Neural progenitor cell (in vitro differentiated cells): ENCODE results near the gene IPO9.

ENCODE experiments used
- EZH2 ChIP-seq: fragments of 200-600 bp; sonication (generic); IDR thresholded peaks from 2 replicates; pipeline ENCODE4 v1.6.1; 2017; ENCODE audit warnings: antibody characterized with exemption, mild to moderate bottlenecking, moderate library complexity
- EZH2phosphoT487 ChIP-seq: fragments of 200-600 bp; sonication (generic); IDR thresholded peaks from 2 replicates; pipeline ENCODE4 v1.6.1; 2017; ENCODE audit warnings: antibody characterized with exemption
- TF ChIP-seq, protein P1 (sequence below): fragments of 200-600 bp; sonication (generic); IDR thresholded peaks from 2 replicates; pipeline ENCODE4 v1.5.1; 2017; ENCODE audit warnings: antibody characterized with exemption, mild to moderate bottlenecking

DNA sequence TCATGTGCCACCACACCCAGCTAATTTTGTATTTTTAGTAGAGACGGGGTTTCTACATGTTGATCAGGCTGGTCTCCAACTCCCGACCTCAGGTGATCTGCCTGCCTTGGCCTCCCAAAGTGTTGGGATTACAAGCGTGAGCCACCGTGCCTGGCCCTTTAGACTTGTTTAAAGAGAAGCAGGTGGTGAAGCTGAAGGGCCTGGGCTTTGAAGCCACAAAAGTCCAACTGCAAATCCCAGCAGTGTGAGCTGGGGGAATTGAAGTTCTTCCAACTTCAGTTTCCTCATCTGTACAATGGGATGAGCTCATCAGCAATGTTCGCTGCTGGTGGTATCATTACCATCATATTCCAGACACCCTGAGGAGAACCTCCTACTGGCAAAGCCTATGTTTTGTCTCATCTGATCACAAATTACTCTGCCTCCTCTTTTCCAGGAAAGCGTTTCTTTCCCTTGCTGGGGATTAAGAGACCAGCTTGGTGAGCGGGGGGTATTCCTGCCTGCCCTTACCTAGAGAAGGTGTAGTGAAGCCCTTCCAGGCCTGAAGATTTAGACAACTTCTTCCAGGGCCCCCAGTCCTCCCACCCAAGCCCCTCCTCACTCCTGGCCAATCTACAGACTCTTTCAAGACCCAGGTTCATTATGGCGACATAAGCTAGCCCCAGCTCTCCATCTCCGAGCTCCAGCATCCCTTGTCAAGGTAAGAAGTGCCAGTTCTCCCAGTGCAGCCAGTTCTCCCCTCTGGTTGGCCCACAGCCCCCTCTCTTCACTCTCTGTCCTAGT is 57.3 kb downstream of the IPO9 start:
- TF ChIP-seq, protein P1, sequence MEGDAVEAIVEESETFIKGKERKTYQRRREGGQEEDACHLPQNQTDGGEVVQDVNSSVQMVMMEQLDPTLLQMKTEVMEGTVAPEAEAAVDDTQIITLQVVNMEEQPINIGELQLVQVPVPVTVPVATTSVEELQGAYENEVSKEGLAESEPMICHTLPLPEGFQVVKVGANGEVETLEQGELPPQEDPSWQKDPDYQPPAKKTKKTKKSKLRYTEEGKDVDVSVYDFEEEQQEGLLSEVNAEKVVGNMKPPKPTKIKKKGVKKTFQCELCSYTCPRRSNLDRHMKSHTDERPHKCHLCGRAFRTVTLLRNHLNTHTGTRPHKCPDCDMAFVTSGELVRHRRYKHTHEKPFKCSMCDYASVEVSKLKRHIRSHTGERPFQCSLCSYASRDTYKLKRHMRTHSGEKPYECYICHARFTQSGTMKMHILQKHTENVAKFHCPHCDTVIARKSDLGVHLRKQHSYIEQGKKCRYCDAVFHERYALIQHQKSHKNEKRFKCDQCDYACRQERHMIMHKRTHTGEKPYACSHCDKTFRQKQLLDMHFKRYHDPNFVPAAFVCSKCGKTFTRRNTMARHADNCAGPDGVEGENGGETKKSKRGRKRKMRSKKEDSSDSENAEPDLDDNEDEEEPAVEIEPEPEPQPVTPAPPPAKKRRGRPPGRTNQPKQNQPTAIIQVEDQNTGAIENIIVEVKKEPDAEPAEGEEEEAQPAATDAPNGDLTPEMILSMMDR, result no peak
- TF ChIP-seq EZH2, result no peak
- TF ChIP-seq EZH2phosphoT487, result no peak
